ENCODE data around the gene RNF130.

Gene RNF130

GRCh38 chr5:180109920-180110319 lies 38.4 kb upstream of the RNF130 start:
- Histone ChIP-seq H3K27me3 (ENCODE audit: control insufficient read depth, insufficient read depth, low read length) (no peaks in the 10 kb centered on the region), H3K36me3 (ENCODE audit: control insufficient read depth, insufficient read depth, low read length) (no peaks in the 10 kb centered on the region), H3K9ac (no peak overlapping the region), H2AFZ (no peak overlapping the region), H3K27ac (no peak overlapping the region), H3K4me1 (no peaks in the 10 kb centered on the region), H3K9me3 (ENCODE audit: control insufficient read depth, low read length) (no peaks in the 10 kb centered on the region), H3K79me2 (no peaks in the 10 kb centered on the region), H3K4me2 (ENCODE audit: low read length) (no peak overlapping the region), H3K4me3 (ENCODE audit: low read depth, low read length) (no peak overlapping the region)
- TF ChIP-seq, protein P1, sequence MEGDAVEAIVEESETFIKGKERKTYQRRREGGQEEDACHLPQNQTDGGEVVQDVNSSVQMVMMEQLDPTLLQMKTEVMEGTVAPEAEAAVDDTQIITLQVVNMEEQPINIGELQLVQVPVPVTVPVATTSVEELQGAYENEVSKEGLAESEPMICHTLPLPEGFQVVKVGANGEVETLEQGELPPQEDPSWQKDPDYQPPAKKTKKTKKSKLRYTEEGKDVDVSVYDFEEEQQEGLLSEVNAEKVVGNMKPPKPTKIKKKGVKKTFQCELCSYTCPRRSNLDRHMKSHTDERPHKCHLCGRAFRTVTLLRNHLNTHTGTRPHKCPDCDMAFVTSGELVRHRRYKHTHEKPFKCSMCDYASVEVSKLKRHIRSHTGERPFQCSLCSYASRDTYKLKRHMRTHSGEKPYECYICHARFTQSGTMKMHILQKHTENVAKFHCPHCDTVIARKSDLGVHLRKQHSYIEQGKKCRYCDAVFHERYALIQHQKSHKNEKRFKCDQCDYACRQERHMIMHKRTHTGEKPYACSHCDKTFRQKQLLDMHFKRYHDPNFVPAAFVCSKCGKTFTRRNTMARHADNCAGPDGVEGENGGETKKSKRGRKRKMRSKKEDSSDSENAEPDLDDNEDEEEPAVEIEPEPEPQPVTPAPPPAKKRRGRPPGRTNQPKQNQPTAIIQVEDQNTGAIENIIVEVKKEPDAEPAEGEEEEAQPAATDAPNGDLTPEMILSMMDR (IDR thresholded peaks at IDR 0.05), result no peak

- no peaks in the 10 kb centered on the region for H3K4me1 ChIP-seq
- no peaks in the 10 kb centered on the region for H3K9me3 ChIP-seq (ENCODE audit: control insufficient read depth, low read length)
- H3K9ac ChIP-seq, result no peak overlapping the region
- no peak overlapping the region for H3K4me2 ChIP-seq (ENCODE audit: low read length)
- no peaks in the 10 kb centered on the region for H3K36me3 ChIP-seq (ENCODE audit: control insufficient read depth, insufficient read depth, low read length)
- no peak overlapping the region for H2AFZ ChIP-seq
- H3K4me3 ChIP-seq (ENCODE audit: low read depth, low read length), result no peak overlapping the region
- TF ChIP-seq, protein P1 (IDR thresholded peaks at IDR 0.05), result no peak
- no peaks in the 10 kb centered on the region for H3K79me2 ChIP-seq
- no peak overlapping the region for H3K27ac ChIP-seq
- H3K27me3 ChIP-seq (ENCODE audit: control insufficient read depth, insufficient read depth, low read length), result no peaks in the 10 kb centered on the region
Measured at GRCh38 chr5:180107005-180107404, 35.4 kb upstream of the RNF130 start.

- TF ChIP-seq, protein P1 (IDR thresholded peaks at IDR 0.05), result no peak
- H3K4me3 ChIP-seq (ENCODE audit: low read depth, low read length), result no peak overlapping the region
- no peak overlapping the region for H3K9ac ChIP-seq
- H3K27me3 ChIP-seq (ENCODE audit: control insufficient read depth, insufficient read depth, low read length), result no peaks in the 10 kb centered on the region
- H3K79me2 ChIP-seq, result no peaks in the 10 kb centered on the region
- H3K4me1 ChIP-seq, result no peaks in the 10 kb centered on the region
- H2AFZ ChIP-seq, result no peak overlapping the region
- no peak overlapping the region for H3K27ac ChIP-seq
- H3K36me3 ChIP-seq (ENCODE audit: control insufficient read depth, insufficient read depth, low read length), result no peaks in the 10 kb centered on the region
- H3K9me3 ChIP-seq (ENCODE audit: control insufficient read depth, low read length), result no peaks in the 10 kb centered on the region
- H3K4me2 ChIP-seq (ENCODE audit: low read length), result no peak overlapping the region
Measured at GRCh38 chr5:180105827-180106312, 34.3 kb upstream of the RNF130 start.

DNA sequence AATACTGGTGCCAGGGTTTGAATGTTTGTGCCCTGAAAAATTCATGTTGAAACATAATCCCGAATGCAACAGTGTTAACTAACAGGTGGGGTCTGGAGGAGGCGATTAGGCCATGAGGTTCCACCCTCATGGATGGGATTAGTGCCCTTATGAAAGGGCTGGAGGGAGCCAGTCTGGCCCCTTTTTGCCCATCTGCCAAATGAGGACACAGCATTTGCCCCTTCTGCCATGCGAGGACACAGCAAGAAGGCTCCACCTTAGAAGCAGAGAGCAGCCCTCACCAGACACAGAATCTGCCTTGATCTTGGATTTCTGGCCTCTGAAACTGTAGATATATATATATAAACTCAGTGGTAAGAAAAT lies 32.6 kb upstream of the RNF130 start:
- no peaks in the 10 kb centered on the region for H3K4me1 ChIP-seq
- H3K4me3 ChIP-seq (ENCODE audit: low read depth, low read length), result no peak overlapping the region
- H3K9me3 ChIP-seq (ENCODE audit: control insufficient read depth, low read length), result no peaks in the 10 kb centered on the region
- no peak overlapping the region for H3K9ac ChIP-seq
- no peak overlapping the region for H2AFZ ChIP-seq
- TF ChIP-seq, protein P1 (IDR thresholded peaks at IDR 0.05), result no peak
- no peaks in the 10 kb centered on the region for H3K79me2 ChIP-seq
- no peak overlapping the region for H3K4me2 ChIP-seq (ENCODE audit: low read length)
- no peaks in the 10 kb centered on the region for H3K27me3 ChIP-seq (ENCODE audit: control insufficient read depth, insufficient read depth, low read length)
- H3K36me3 ChIP-seq (ENCODE audit: control insufficient read depth, insufficient read depth, low read length), result no peaks in the 10 kb centered on the region
- H3K27ac ChIP-seq, result no peak overlapping the region

DNA sequence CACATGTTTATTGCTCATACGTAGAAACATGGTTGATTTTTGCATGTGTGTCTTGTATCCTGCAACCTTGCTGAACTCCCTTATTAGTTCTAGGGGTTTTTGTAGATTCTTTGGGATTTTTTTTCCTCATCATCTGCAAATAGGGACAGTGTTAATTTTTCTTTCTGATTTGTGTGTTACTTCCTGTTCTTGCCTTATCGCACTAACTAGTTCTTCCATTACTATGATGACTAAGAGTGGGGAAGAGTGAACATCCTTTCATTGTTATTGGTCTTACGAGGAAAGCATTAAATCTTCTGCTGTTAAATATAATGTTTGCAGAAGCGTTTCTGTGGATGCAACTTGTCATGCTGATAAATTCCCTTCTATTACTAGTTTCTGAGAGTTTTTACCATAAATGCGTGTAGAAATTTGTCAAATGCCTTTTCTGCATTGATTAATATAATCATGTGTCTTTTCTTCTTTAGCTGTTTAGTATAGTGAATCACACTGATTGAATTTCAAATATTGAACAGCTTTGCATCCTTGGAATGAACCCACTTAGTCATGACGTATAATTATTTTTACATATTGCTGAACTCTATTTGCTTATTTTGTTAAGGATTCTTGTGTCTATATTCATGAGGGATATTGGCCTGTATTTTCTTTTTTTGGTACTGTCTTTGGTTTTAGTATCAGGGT lies 32.1 kb upstream of the RNF130 start:
- no peak overlapping the region for H3K4me3 ChIP-seq (ENCODE audit: low read depth, low read length)
- H3K9me3 ChIP-seq (ENCODE audit: control insufficient read depth, low read length), result no peaks in the 10 kb centered on the region

More for the DNA sequence above, 32.1 kb upstream of the RNF130 start:
- Histone ChIP-seq H3K79me2 (no peaks in the 10 kb centered on the region), H3K27ac (no peak overlapping the region), H3K36me3 (ENCODE audit: control insufficient read depth, insufficient read depth, low read length) (no peaks in the 10 kb centered on the region), H3K27me3 (ENCODE audit: control insufficient read depth, insufficient read depth, low read length) (no peaks in the 10 kb centered on the region), H3K4me1 (no peaks in the 10 kb centered on the region), H2AFZ (no peak overlapping the region), H3K9ac (no peak overlapping the region), H3K4me2 (ENCODE audit: low read length) (no peak overlapping the region)
- TF ChIP-seq, protein P1 (IDR thresholded peaks at IDR 0.05), result no peak

Measured in parathyroid adenoma (tissue), 2 donors.